Renal pelvis (tissue), 12 donors: Measurements from ENCODE around the gene GSTK1. TPM values are rescaled to one million over a fixed set of nuclear protein-coding genes. Genes with fewer than 3 reads are reported as not detected.
"Not testable (repeated sequence)": the region's sequence is repeated elsewhere in the genome, so short reads cannot be mapped to it uniquely, and the experiment has no call there.

ENCODE experiments used
- DNase-seq: peaks from one replicate; pipeline ENCODE4 v3.0.0-alpha.2; 2013
- long read RNA-seq, 16 experiments: transcript quantifications; one replicate each; lab custom pipeline, GENCODE V29; 2026
- polyA plus RNA-seq, 3 donors: library from polyadenylated mRNA; unstranded; fragments of 120-200 nt; gene quantifications; one replicate each; pipeline ENCODE4 v1.2.1, GENCODE V29; 2013; ENCODE audit not compliant: insufficient read length in 3 of 3

Gene GSTK1
- 100 to 1,000 TPM; 200 to 232 (median 224) TPM for polyA plus RNA-seq
- long read RNA-seq, donor 1, transcript GSTK1-207 (7 exons, 1,185 nt) = minor isoform, 10 of 111 reads
- long read RNA-seq, donor 1, transcript GSTK1-201 (8 exons, 1,044 nt) = major isoform, 81 of 111 reads
- long read RNA-seq, donor 1, partial matches to known transcripts = 6 of 111 reads
- long read RNA-seq, donor 1, other reads (novel, unspliced or antisense) = 9 of 111 reads
- long read RNA-seq, donor 2, transcript GSTK1-201 (8 exons, 1,044 nt) = major isoform, 88 of 134 reads
- long read RNA-seq, donor 2, transcript GSTK1-207 (7 exons, 1,185 nt) = minor isoform, 17 of 134 reads
- long read RNA-seq, donor 2, partial matches to known transcripts = 19 of 134 reads
- long read RNA-seq, donor 2, other reads (novel, unspliced or antisense) = 6 of 134 reads
- long read RNA-seq, donor 3, transcript GSTK1-201 (8 exons, 1,044 nt) = major isoform, 67 of 160 reads
- long read RNA-seq, donor 3, transcript GSTK1-207 (7 exons, 1,185 nt) = minor isoform, 6 of 160 reads
- long read RNA-seq, donor 3, partial matches to known transcripts = 84 of 160 reads
- long read RNA-seq, donor 3, other reads (novel, unspliced or antisense) = 0 of 160 reads
- long read RNA-seq, donor 4, transcript GSTK1-207 (7 exons, 1,185 nt) = minor isoform, 16 of 150 reads
- long read RNA-seq, donor 4, transcript GSTK1-201 (8 exons, 1,044 nt) = major isoform, 103 of 150 reads
- long read RNA-seq, donor 4, partial matches to known transcripts = 20 of 150 reads
- long read RNA-seq, donor 4, other reads (novel, unspliced or antisense) = 8 of 150 reads
- long read RNA-seq, donor 5, transcript GSTK1-201 (8 exons, 1,044 nt) = major isoform, 43 of 78 reads
- long read RNA-seq, donor 5, partial matches to known transcripts = 32 of 78 reads
- long read RNA-seq, donor 5, other reads (novel, unspliced or antisense) = 0 of 78 reads
- long read RNA-seq, donor 6, transcript GSTK1-207 (7 exons, 1,185 nt) = minor isoform, 18 of 120 reads
- long read RNA-seq, donor 6, transcript GSTK1-201 (8 exons, 1,044 nt) = major isoform, 81 of 120 reads
- long read RNA-seq, donor 6, partial matches to known transcripts = 15 of 120 reads
- long read RNA-seq, donor 6, other reads (novel, unspliced or antisense) = 0 of 120 reads
- long read RNA-seq, donor 7, transcript GSTK1-201 (8 exons, 1,044 nt) = major isoform, 69 of 112 reads
- long read RNA-seq, donor 7, transcript GSTK1-207 (7 exons, 1,185 nt) = minor isoform, 11 of 112 reads
- long read RNA-seq, donor 7, partial matches to known transcripts = 24 of 112 reads
- long read RNA-seq, donor 7, other reads (novel, unspliced or antisense) = 6 of 112 reads
- long read RNA-seq, donor 8, transcript GSTK1-201 (8 exons, 1,044 nt) = major isoform, 15 of 45 reads
- long read RNA-seq, donor 8, partial matches to known transcripts = 29 of 45 reads
- long read RNA-seq, donor 8, other reads (novel, unspliced or antisense) = 0 of 45 reads
- long read RNA-seq, donor 9, transcript GSTK1-207 (7 exons, 1,185 nt) = minor isoform, 10 of 286 reads
- long read RNA-seq, donor 9, transcript GSTK1-201 (8 exons, 1,044 nt) = major isoform, 92 of 286 reads
- long read RNA-seq, donor 9, partial matches to known transcripts = 177 of 286 reads
- long read RNA-seq, donor 9, other reads (novel, unspliced or antisense) = 5 of 286 reads
- long read RNA-seq, donor 10, transcript GSTK1-201 (8 exons, 1,044 nt) = major isoform, 59 of 97 reads
- long read RNA-seq, donor 10, transcript GSTK1-207 (7 exons, 1,185 nt) = minor isoform, 9 of 97 reads
- long read RNA-seq, donor 10, partial matches to known transcripts = 18 of 97 reads
- long read RNA-seq, donor 10, other reads (novel, unspliced or antisense) = 7 of 97 reads
- long read RNA-seq, donor 11, transcript GSTK1-207 (7 exons, 1,185 nt) = minor isoform, 13 of 125 reads
- long read RNA-seq, donor 11, transcript GSTK1-201 (8 exons, 1,044 nt) = major isoform, 58 of 125 reads
- long read RNA-seq, donor 11, partial matches to known transcripts = 52 of 125 reads
- long read RNA-seq, donor 11, other reads (novel, unspliced or antisense) = 0 of 125 reads
- long read RNA-seq, donor 12, transcript GSTK1-201 (8 exons, 1,044 nt) = major isoform, 116 of 283 reads
- long read RNA-seq, donor 12, transcript GSTK1-207 (7 exons, 1,185 nt) = minor isoform, 11 of 283 reads
- long read RNA-seq, donor 12, partial matches to known transcripts = 146 of 283 reads
- long read RNA-seq, donor 12, other reads (novel, unspliced or antisense) = 7 of 283 reads
- long read RNA-seq, donor 13, transcript GSTK1-207 (7 exons, 1,185 nt) = minor isoform, 5 of 52 reads
- long read RNA-seq, donor 13, transcript GSTK1-201 (8 exons, 1,044 nt) = major isoform, 37 of 52 reads
- long read RNA-seq, donor 13, partial matches to known transcripts = 8 of 52 reads
- long read RNA-seq, donor 13, other reads (novel, unspliced or antisense) = 0 of 52 reads
- long read RNA-seq, donor 14, transcript GSTK1-201 (8 exons, 1,044 nt) = major isoform, 111 of 177 reads
- long read RNA-seq, donor 14, transcript GSTK1-207 (7 exons, 1,185 nt) = minor isoform, 13 of 177 reads
- long read RNA-seq, donor 14, partial matches to known transcripts = 31 of 177 reads
- long read RNA-seq, donor 14, other reads (novel, unspliced or antisense) = 14 of 177 reads
- long read RNA-seq, donor 15, transcript GSTK1-201 (8 exons, 1,044 nt) = major isoform, 99 of 161 reads
- long read RNA-seq, donor 15, transcript GSTK1-207 (7 exons, 1,185 nt) = minor isoform, 16 of 161 reads
- long read RNA-seq, donor 15, partial matches to known transcripts = 32 of 161 reads
- long read RNA-seq, donor 15, other reads (novel, unspliced or antisense) = 9 of 161 reads
- long read RNA-seq, donor 16, transcript GSTK1-202 (7 exons, 888 nt) = minor isoform, 5 of 245 reads
- long read RNA-seq, donor 16, transcript GSTK1-201 (8 exons, 1,044 nt) = major isoform, 90 of 245 reads
- long read RNA-seq, donor 16, transcript GSTK1-207 (7 exons, 1,185 nt) = minor isoform, 12 of 245 reads
- long read RNA-seq, donor 16, partial matches to known transcripts = 123 of 245 reads
- long read RNA-seq, donor 16, other reads (novel, unspliced or antisense) = 13 of 245 reads

GRCh38 chr7:143263266-143264195, at the start of gene GSTK1:
TSS of gene GSTK1 (plus strand) at chr7:143263441. CDS start at chr7:143263514, 73 bp downstream.
- DNase-seq = peak; percentile 71

- DNase-seq = not testable (repeated sequence)
Observed at GRCh38 chr7:143213478-143213877, 49.8 kb upstream of the GSTK1 start.

DNA sequence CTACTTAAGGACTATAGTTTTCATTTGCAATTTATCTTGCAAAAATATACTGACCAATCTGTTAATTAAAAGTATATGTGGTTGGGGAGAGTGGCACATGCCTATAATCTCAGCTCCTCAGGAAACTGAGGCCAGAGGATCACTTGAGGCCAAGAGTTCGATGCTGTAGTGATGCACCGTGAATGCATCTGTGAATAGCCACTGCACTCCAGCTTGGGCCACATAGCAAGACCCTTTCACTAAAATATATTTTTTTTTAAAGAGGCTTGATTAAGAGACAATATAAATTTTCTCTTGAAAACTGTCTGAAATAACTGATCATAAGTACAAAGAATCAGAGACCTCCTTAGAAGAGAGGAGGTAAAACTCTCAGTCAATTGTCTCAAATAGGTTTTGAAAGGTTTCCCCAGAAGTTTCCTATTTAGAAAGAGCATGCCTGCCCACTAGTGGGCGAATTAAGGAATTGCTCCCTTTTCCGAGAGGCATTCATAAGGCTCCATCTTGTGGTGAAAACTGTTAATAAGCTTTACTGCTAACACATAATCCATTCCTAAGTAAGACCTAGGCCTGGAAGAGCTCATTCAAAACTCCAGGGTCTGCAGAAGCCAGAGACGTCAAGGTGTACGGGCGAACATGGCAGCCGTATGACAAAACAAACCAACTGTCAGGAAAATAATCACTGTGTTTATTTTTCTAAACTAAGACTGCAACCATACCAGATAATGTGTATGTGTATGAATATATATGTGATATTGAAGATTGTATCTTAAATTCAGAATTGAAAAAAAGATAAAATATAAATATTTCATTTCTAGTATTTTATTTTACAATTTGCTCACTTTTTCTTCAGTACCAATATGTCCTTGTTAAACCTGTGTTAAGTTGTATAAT, 48.2 kb upstream of the GSTK1 start:
- peak; percentile 82 for DNase-seq

DNA sequence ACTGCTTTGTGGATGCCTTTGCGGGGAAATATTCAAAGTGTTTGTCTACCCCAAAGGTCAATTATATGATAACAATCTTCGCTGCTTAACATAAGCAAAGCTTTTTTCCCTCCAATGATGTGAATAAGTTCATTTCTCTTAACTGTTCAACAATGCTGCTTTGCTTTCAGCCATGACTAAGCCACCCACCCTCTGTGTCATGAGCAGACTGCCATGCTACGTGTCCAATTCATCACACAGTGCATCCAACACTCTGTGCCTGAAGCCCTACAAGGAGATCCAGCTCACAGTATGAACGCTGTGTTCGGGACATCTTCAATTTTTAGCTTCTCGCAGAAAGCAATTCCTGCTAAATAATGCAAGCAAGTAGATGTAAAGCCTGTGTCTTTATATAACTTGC, 47.1 kb upstream of the GSTK1 start:
- DNase-seq = no peak

GRCh38 chr7:143216686-143217085, 46.6 kb upstream of the GSTK1 start:
- no peak for DNase-seq

GRCh38 chr7:143217806-143218205, 45.4 kb upstream of the GSTK1 start:
- no peak for DNase-seq

- no peak for DNase-seq
Observed at GRCh38 chr7:143221286-143221685, 42.0 kb upstream of the GSTK1 start.

GRCh38 chr7:143221737-143222136, 41.5 kb upstream of the GSTK1 start, which contains the start of gene TAS2R40:
TSS of gene TAS2R40 (plus strand) at chr7:143222037. CDS start at chr7:143222079, 42 bp downstream.
- DNase-seq = no peak

- DNase-seq = no peak
Observed at GRCh38 chr7:143222782-143223181, 40.5 kb upstream of the GSTK1 start.

- no peak for DNase-seq
Observed at GRCh38 chr7:143223784-143224183, 39.5 kb upstream of the GSTK1 start.

- DNase-seq = no peak
Observed at GRCh38 chr7:143225047-143225446, 38.2 kb upstream of the GSTK1 start.

GRCh38 chr7:143227806-143228205, 35.4 kb upstream of the GSTK1 start:
- no peak for DNase-seq

GRCh38 chr7:143229054-143229790, 34.0 kb upstream of the GSTK1 start:
- peak; percentile 30 for DNase-seq

DNA sequence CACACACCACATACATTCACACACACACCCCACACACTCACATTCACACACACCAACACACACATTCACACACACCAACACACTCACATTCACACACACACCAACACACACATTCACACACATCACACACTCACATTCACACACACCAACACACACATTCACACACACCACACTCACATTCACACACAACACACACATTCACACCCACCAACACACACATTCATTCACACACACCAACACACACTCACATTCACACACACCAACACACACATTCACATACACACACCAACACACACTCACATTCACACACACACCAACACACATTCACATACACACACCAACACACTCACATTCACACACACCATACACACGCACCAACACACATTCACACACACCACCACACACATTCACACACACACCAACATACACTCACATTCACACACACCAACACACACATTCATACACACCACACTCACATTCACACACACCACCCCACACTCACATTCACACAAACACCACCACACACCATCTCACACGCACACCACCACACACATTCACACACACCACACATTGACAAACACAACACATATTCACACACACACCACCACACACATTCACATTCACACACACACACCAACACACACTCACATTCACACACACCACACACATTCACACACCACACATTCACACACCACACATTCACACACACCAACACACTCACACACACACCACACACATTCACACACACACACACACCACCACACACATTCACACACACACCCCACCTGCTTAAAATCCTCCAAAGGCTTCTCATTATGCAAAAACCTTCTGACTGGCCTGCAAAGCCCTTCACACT, 32.4 kb upstream of the GSTK1 start:
- no peak for DNase-seq
